Smooth muscle cell (in vitro differentiated cells): ENCODE measurements around the gene C2CD5. TPM values are rescaled to one million over a fixed set of nuclear protein-coding genes. Genes with fewer than 3 reads are reported as not detected.

ENCODE experiments used
- DNase-seq: peaks from one replicate; lab custom pipeline; 2025; ENCODE audit not compliant: unreplicated experiment; lab: John Stamatoyannopoulos, UW
- H2AFZ ChIP-seq: fragments of 200-600 bp; sonication (generic); 2 replicates; pipeline ENCODE4 v1.6.0; 2016; ENCODE audit warnings: antibody characterized with exemption, low read depth, mild to moderate bottlenecking
- H3F3A ChIP-seq: fragments of 200-600 bp; sonication (generic); 2 replicates; pipeline ENCODE4 v1.6.0; 2017; ENCODE audit warnings: antibody characterized with exemption, low read depth
- H3K27ac ChIP-seq: fragments of 200-600 bp; sonication (generic); 2 replicates; pipeline ENCODE4 v1.5.1; 2016; ENCODE audit warnings: low read depth, mild to moderate bottlenecking
- H3K27me3 ChIP-seq: fragments of 200-600 bp; sonication (generic); 2 replicates; pipeline ENCODE4 v1.6.1; 2016; ENCODE audit warnings: low read depth, mild to moderate bottlenecking
- H3K36me3 ChIP-seq: fragments of 200-600 bp; sonication (generic); 2 replicates; pipeline ENCODE4 v1.5.1; 2016; ENCODE audit warnings: low read depth
- H3K4me1 ChIP-seq: fragments of 200-600 bp; sonication (generic); 2 replicates; pipeline ENCODE4 v1.5.1; 2016; ENCODE audit warnings: low read depth
- H3K4me2 ChIP-seq: fragments of 200-600 bp; sonication (generic); 2 replicates; pipeline ENCODE4 v1.6.0; 2016; ENCODE audit warnings: mild to moderate bottlenecking
- H3K4me3 ChIP-seq: fragments of 200-600 bp; sonication (generic); 2 replicates; pipeline ENCODE4 v1.5.1; 2016; ENCODE audit warnings: mild to moderate bottlenecking
- H3K79me2 ChIP-seq: fragments of 200-600 bp; sonication (generic); 2 replicates; pipeline ENCODE4 v1.6.0; 2016; ENCODE audit warnings: low read depth, mild to moderate bottlenecking
- H3K9ac ChIP-seq: fragments of 200-600 bp; sonication (generic); 2 replicates; pipeline ENCODE4 v1.6.0; 2016; ENCODE audit warnings: low read depth
- H3K9me3 ChIP-seq: fragments of 200-600 bp; sonication (generic); replicated peaks from 2 replicates; pipeline ENCODE4 v1.5.1; 2016; ENCODE audit warnings: low read depth
- H4K20me1 ChIP-seq: fragments of 200-600 bp; sonication (generic); 2 replicates; pipeline ENCODE4 v1.6.0; 2016; ENCODE audit warnings: low read depth
- WGBS: methylation state at CpG from one replicate; pipeline ENCODE4 v1.1.7; 2016; ENCODE audit warnings: low lambda C conversion rate; 5-methylcytosine and 5-hydroxymethylcytosine counted together
- polyA plus RNA-seq: library from polyadenylated mRNA; unstranded; fragments of >200 nt; fragmentation: Nextera tagmentation; extraction: Ambion mirVana; gene quantifications from 2 replicates; pipeline ENCODE4 v1.2.1, GENCODE V29; 2016
- total RNA-seq: library from RNA; depleted of rRNA; stranded (reverse); fragments of >200 nt; gene quantifications from 2 replicates; pipeline ENCODE4 v1.2.3, GENCODE V29; 2014
- TF ChIP-seq, protein P1 (sequence below): fragments of 200-600 bp; sonication (generic); IDR thresholded peaks from 2 replicates; pipeline ENCODE4 v1.5.1; 2017; ENCODE audit warnings: borderline replicate concordance, mild to moderate bottlenecking, antibody characterized with exemption; ENCODE audit not compliant: insufficient read depth, poor library complexity, severe bottlenecking

The C2CD5 gene
- total and polyA plus RNA-seq, 2 experiments from 2014 or later: 6.4 to 13.2 TPM

GRCh38 chr12:22474970-22475720, 69.2 kb downstream of the C2CD5 start:
- Histone ChIP-seq H3K4me3 (no peak overlapping the region), H3K27ac (no peak overlapping the region), H3F3A (no peaks in the 10 kb centered on the region), H2AFZ (no peak overlapping the region), H3K36me3 (no peaks in the 10 kb centered on the region), H3K4me1 (no peaks in the 10 kb centered on the region), H3K79me2 (no peaks in the 10 kb centered on the region), H3K27me3 (no peaks in the 10 kb centered on the region), H3K4me2 (no peak overlapping the region), H4K20me1 (no peaks in the 10 kb centered on the region), H3K9ac (no peak overlapping the region), H3K9me3 (no peaks in the 10 kb centered on the region)
- TF ChIP-seq, protein P1, sequence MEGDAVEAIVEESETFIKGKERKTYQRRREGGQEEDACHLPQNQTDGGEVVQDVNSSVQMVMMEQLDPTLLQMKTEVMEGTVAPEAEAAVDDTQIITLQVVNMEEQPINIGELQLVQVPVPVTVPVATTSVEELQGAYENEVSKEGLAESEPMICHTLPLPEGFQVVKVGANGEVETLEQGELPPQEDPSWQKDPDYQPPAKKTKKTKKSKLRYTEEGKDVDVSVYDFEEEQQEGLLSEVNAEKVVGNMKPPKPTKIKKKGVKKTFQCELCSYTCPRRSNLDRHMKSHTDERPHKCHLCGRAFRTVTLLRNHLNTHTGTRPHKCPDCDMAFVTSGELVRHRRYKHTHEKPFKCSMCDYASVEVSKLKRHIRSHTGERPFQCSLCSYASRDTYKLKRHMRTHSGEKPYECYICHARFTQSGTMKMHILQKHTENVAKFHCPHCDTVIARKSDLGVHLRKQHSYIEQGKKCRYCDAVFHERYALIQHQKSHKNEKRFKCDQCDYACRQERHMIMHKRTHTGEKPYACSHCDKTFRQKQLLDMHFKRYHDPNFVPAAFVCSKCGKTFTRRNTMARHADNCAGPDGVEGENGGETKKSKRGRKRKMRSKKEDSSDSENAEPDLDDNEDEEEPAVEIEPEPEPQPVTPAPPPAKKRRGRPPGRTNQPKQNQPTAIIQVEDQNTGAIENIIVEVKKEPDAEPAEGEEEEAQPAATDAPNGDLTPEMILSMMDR: no peak
- 95% methylated on average over 5 of the region's 5 CpGs for WGBS
- DNase-seq: no peak

DNA sequence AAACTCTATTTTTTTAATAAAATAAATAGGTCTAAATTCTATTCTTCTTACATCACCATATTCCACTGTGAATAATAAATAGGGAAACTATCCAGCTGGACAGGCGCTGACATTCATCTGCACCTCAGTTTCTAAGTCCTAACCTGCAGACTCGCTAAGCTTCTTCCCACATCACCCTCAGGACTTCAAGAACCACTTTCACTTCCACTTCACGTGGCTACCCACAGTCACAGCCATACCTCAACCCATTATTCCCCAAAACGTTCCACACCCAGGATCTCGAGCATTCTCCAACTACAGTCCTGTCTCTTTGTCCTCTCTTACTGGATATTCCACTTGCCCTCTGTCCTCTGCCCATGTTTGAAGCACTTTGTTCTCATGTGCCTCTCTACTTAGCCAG, 71.1 kb downstream of the C2CD5 start:
- no peak overlapping the region for H3K4me2 ChIP-seq
- no peak overlapping the region for H2AFZ ChIP-seq
- no peak overlapping the region for H3K27ac ChIP-seq
- H3K4me3 ChIP-seq: no peak overlapping the region
- no peaks in the 10 kb centered on the region for H3K36me3 ChIP-seq
- no peak for DNase-seq
- no peaks in the 10 kb centered on the region for H3K4me1 ChIP-seq
- no peaks in the 10 kb centered on the region for H3F3A ChIP-seq
- H3K9me3 ChIP-seq: no peaks in the 10 kb centered on the region
- TF ChIP-seq, protein P1: no peak
- no peaks in the 10 kb centered on the region for H4K20me1 ChIP-seq
- 93% methylated on average over 5 of the region's 5 CpGs for WGBS
- H3K79me2 ChIP-seq: no peaks in the 10 kb centered on the region
- no peaks in the 10 kb centered on the region for H3K27me3 ChIP-seq
- no peak overlapping the region for H3K9ac ChIP-seq

- H3K36me3 ChIP-seq: no peaks in the 10 kb centered on the region
- H3K27me3 ChIP-seq: no peaks in the 10 kb centered on the region
- no peak overlapping the region for H2AFZ ChIP-seq
- 66% methylated on average over 10 of the region's 10 CpGs for WGBS
- TF ChIP-seq, protein P1: no peak
- H3K27ac ChIP-seq: no peak overlapping the region
- H3K79me2 ChIP-seq: no peaks in the 10 kb centered on the region
- no peak for DNase-seq
- no peaks in the 10 kb centered on the region for H3K9me3 ChIP-seq
- no peak overlapping the region for H3K4me2 ChIP-seq
- no peaks in the 10 kb centered on the region for H3K4me1 ChIP-seq
- H4K20me1 ChIP-seq: no peaks in the 10 kb centered on the region
- no peak overlapping the region for H3K9ac ChIP-seq
- no peaks in the 10 kb centered on the region for H3F3A ChIP-seq
- H3K4me3 ChIP-seq: no peak overlapping the region
These were observed 77.2 kb downstream of the C2CD5 start for GRCh38 chr12:22467190-22467589.

DNA sequence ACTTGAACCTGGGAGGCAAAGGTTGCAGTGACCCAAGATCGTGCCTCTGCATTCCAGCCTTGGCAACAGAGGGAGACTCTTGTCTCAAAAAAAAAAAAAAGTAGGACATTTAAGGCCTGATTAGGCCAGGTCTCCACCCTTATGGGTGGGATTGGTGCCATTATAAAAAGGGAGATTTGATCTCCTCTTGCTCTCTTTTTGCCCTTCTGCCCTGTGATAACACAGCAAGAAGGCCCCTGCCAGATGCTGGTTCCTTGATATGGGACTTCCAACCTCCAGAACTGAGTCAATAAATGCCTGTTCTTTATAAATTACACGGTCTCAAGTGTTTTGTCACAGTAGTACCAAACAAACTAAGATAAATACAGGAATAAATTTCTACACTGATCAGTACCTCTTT, 81.0 kb downstream of the C2CD5 start:
- no peaks in the 10 kb centered on the region for H4K20me1 ChIP-seq
- H3K36me3 ChIP-seq: no peaks in the 10 kb centered on the region
- H3K9ac ChIP-seq: no peak overlapping the region
- H3K4me2 ChIP-seq: no peak overlapping the region
- no peaks in the 10 kb centered on the region for H3K9me3 ChIP-seq
- no peaks in the 10 kb centered on the region for H3K79me2 ChIP-seq
- H3K27me3 ChIP-seq: no peaks in the 10 kb centered on the region
- TF ChIP-seq, protein P1: no peak
- no peak overlapping the region for H3K27ac ChIP-seq
- 98% methylated on average over 2 of the region's 2 CpGs for WGBS
- no peak overlapping the region for H2AFZ ChIP-seq
- no peak overlapping the region for H3K4me3 ChIP-seq
- no peaks in the 10 kb centered on the region for H3K4me1 ChIP-seq
- DNase-seq: no peak
- H3F3A ChIP-seq: no peaks in the 10 kb centered on the region
